Astrocyte (in vitro differentiated cells and primary cell): Measurements from ENCODE around the gene GGNBP2. TPM values are rescaled to one million over a fixed set of nuclear protein-coding genes. Genes with fewer than 3 reads are reported as not detected.
A peak's percentile ranks its signal among the peaks of the same experiment; 100 is the strongest.

Experiments used
- DNase-seq: peaks from one replicate; pipeline ENCODE4 v3.0.0-alpha.2; 2010; ENCODE audit warnings: low read depth
- FAIRE-seq: peaks from 2 replicates; lab custom pipeline; 2011; peaks lifted over from hg19 to GRCh38; lab: Jason Lieb, UNC
- H2AFZ ChIP-seq: 2 replicates; pipeline ENCODE4 v1.6.0; 2012; ENCODE audit warnings: low read depth, low read length, inconsistent platforms
- H3K27ac ChIP-seq: 2 replicates; pipeline ENCODE4 v1.5.1; 2011; ENCODE audit warnings: low read depth, low read length, inconsistent platforms
- H3K27me3 ChIP-seq: 2 replicates; pipeline ENCODE4 v1.6.0; 2011; ENCODE audit warnings: low read length, inconsistent platforms; ENCODE audit not compliant: insufficient read depth
- H3K36me3 ChIP-seq: 2 replicates; pipeline ENCODE4 v1.5.1; 2011; ENCODE audit warnings: low read length, inconsistent platforms; ENCODE audit not compliant: insufficient read depth
- H3K4me1 ChIP-seq: 2 replicates; pipeline ENCODE4 v1.5.1; 2011; ENCODE audit warnings: low read length, inconsistent platforms; ENCODE audit not compliant: insufficient read depth
- H3K4me2 ChIP-seq: 2 replicates; pipeline ENCODE4 v1.6.0; 2012; ENCODE audit warnings: low read length, inconsistent platforms
- H3K4me3 ChIP-seq: 2 replicates; pipeline ENCODE4 v1.5.1; 2011; ENCODE audit warnings: low read depth, mild to moderate bottlenecking, low read length, inconsistent platforms; ENCODE audit not compliant: insufficient read depth
- H3K79me2 ChIP-seq: 2 replicates; pipeline ENCODE4 v1.6.0; 2012; ENCODE audit warnings: mild to moderate bottlenecking, low read length, inconsistent platforms; ENCODE audit not compliant: insufficient read depth
- H3K9ac ChIP-seq: 2 replicates; pipeline ENCODE4 v1.6.0; 2012; ENCODE audit warnings: mild to moderate bottlenecking, low read length, inconsistent platforms
- H3K9me3 ChIP-seq: 2 replicates; pipeline ENCODE4 v1.5.1; 2012; ENCODE audit warnings: low read depth, mild to moderate bottlenecking, low read length, inconsistent platforms; ENCODE audit not compliant: insufficient read depth
- H4K20me1 ChIP-seq: 2 replicates; pipeline ENCODE4 v1.6.0; 2012; ENCODE audit warnings: low read length, inconsistent platforms; ENCODE audit not compliant: insufficient read depth
- H3K27ac Mint-ChIP-seq: one replicate; pipeline ENCODE4 v1.8.0; 2021; ENCODE audit warnings: mild to moderate bottlenecking, mixed read lengths; ENCODE audit not compliant: unreplicated experiment
- H3K27me3 Mint-ChIP-seq: one replicate; pipeline ENCODE4 v1.8.0; 2021; ENCODE audit warnings: low read depth, mixed read lengths; ENCODE audit not compliant: unreplicated experiment
- H3K36me3 Mint-ChIP-seq: one replicate; pipeline ENCODE4 v1.8.0; 2021; ENCODE audit warnings: low read depth, mixed read lengths; ENCODE audit not compliant: unreplicated experiment
- H3K4me1 Mint-ChIP-seq: one replicate; pipeline ENCODE4 v1.8.0; 2021; ENCODE audit warnings: low read depth, mixed read lengths; ENCODE audit not compliant: unreplicated experiment
- H3K4me3 Mint-ChIP-seq: one replicate; pipeline ENCODE4 v1.8.0; 2021; ENCODE audit warnings: mild to moderate bottlenecking, moderate library complexity, mixed read lengths; ENCODE audit not compliant: unreplicated experiment
- H3K9me3 Mint-ChIP-seq: one replicate; pipeline ENCODE4 v1.8.0; 2021; ENCODE audit warnings: mild to moderate bottlenecking, mixed read lengths; ENCODE audit not compliant: unreplicated experiment
- EZH2 ChIP-seq: IDR thresholded peaks from 2 replicates; pipeline ENCODE4 v1.6.1; 2012; ENCODE audit warnings: mild to moderate bottlenecking, low read length, inconsistent platforms; ENCODE audit not compliant: insufficient read depth
- total RNA-seq: library from RNA; stranded (reverse); gene quantifications from 2 replicates; pipeline ENCODE4 v1.2.1, GENCODE V29; 2021
- TF ChIP-seq, protein P1 (sequence below): IDR thresholded peaks from 2 replicates; pipeline ENCODE4 v1.5.1; 2011; ENCODE audit warnings: low read depth, mild to moderate bottlenecking, inconsistent platforms, low read length, moderate library complexity; ENCODE audit not compliant: insufficient read depth

GGNBP2 gene
- total RNA-seq, 1 donor from 2014 or later = 80.8 TPM

GRCh38 chr17:36575028-36575427 lies 30.3 kb downstream of the GGNBP2 start:
- Mint-ChIP-seq H3K4me1 (peaks cover 15% of the 10 kb centered on the region), H3K36me3 (peaks cover 15% of the 10 kb centered on the region), H3K27me3 (no peaks in the 10 kb centered on the region), H3K4me3 (no peak overlapping the region), H3K9me3 (no peaks in the 10 kb centered on the region), H3K27ac (no peak overlapping the region)
- Histone ChIP-seq H3K27ac (no peak overlapping the region), H3K4me2 (no peak overlapping the region), H3K4me1 (no peaks in the 10 kb centered on the region), H3K9me3 (no peaks in the 10 kb centered on the region), H3K79me2 (peaks cover 69% of the 10 kb centered on the region), H3K4me3 (no peak overlapping the region), H3K9ac (no peak overlapping the region), H4K20me1 (peaks cover 60% of the 10 kb centered on the region), H3K27me3 (no peaks in the 10 kb centered on the region), H2AFZ (no peak overlapping the region), H3K36me3 (peaks cover 34% of the 10 kb centered on the region)
- DNase-seq (no peak), FAIRE-seq (no peak)
- TF ChIP-seq EZH2 = no peak
- TF ChIP-seq, protein P1, sequence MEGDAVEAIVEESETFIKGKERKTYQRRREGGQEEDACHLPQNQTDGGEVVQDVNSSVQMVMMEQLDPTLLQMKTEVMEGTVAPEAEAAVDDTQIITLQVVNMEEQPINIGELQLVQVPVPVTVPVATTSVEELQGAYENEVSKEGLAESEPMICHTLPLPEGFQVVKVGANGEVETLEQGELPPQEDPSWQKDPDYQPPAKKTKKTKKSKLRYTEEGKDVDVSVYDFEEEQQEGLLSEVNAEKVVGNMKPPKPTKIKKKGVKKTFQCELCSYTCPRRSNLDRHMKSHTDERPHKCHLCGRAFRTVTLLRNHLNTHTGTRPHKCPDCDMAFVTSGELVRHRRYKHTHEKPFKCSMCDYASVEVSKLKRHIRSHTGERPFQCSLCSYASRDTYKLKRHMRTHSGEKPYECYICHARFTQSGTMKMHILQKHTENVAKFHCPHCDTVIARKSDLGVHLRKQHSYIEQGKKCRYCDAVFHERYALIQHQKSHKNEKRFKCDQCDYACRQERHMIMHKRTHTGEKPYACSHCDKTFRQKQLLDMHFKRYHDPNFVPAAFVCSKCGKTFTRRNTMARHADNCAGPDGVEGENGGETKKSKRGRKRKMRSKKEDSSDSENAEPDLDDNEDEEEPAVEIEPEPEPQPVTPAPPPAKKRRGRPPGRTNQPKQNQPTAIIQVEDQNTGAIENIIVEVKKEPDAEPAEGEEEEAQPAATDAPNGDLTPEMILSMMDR = no peak

DNA sequence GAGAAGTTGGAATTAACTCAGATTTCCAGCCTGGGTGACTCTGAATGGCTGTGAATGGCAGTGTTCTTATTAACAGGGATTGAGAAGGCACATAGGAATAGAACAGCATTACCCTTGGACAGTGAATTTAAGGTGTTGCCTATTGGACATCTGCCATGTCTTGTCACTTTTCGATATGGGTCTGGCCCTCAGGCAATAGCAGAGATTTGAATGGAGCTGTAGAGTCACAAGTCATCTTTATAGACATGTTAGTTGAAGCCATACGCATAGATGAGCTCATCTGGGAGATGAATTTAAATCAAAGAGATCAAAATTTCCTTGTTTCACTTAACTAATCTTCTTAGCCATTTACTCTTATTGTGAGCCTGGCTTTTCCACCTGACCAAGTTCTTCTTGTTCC lies 32.1 kb downstream of the GGNBP2 start:
- H2AFZ ChIP-seq = no peak overlapping the region
- H3K79me2 ChIP-seq = peaks cover 57% of the 10 kb centered on the region
- peaks cover 17% of the 10 kb centered on the region for H3K36me3 Mint-ChIP-seq
- peaks cover 35% of the 10 kb centered on the region for H3K36me3 ChIP-seq
- no peak for DNase-seq
- no peak for FAIRE-seq
- H3K4me1 Mint-ChIP-seq = peaks cover 15% of the 10 kb centered on the region
- no peak overlapping the region for H3K4me3 Mint-ChIP-seq
- H3K9ac ChIP-seq = no peak overlapping the region
- H3K27ac Mint-ChIP-seq = no peak overlapping the region
- no peaks in the 10 kb centered on the region for H3K4me1 ChIP-seq
- H3K27me3 Mint-ChIP-seq = no peaks in the 10 kb centered on the region
- H3K27me3 ChIP-seq = no peaks in the 10 kb centered on the region
- H4K20me1 ChIP-seq = peaks cover 65% of the 10 kb centered on the region
- H3K4me2 ChIP-seq = no peak overlapping the region
- H3K9me3 ChIP-seq = no peaks in the 10 kb centered on the region
- H3K27ac ChIP-seq = no peak overlapping the region
- TF ChIP-seq EZH2 = no peak
- TF ChIP-seq, protein P1 = no peak
- H3K9me3 Mint-ChIP-seq = no peaks in the 10 kb centered on the region
- H3K4me3 ChIP-seq = no peak overlapping the region

GRCh38 chr17:36578671-36579070 lies 34.0 kb downstream of the GGNBP2 start:
- H4K20me1 ChIP-seq = peaks cover 56% of the 10 kb centered on the region
- H3K4me3 ChIP-seq = no peak overlapping the region
- H3K27ac Mint-ChIP-seq = no peak overlapping the region
- H3K9ac ChIP-seq = no peak overlapping the region
- peaks cover 15% of the 10 kb centered on the region for H3K4me1 Mint-ChIP-seq
- H3K36me3 Mint-ChIP-seq = peaks cover 17% of the 10 kb centered on the region
- H3K9me3 Mint-ChIP-seq = no peaks in the 10 kb centered on the region
- no peaks in the 10 kb centered on the region for H3K27me3 ChIP-seq
- H3K9me3 ChIP-seq = no peaks in the 10 kb centered on the region
- peak overlapping the region; percentile 20 for H3K4me3 Mint-ChIP-seq
- H3K36me3 ChIP-seq = peaks cover 29% of the 10 kb centered on the region
- H2AFZ ChIP-seq = no peak overlapping the region
- H3K27ac ChIP-seq = no peak overlapping the region
- peaks cover 48% of the 10 kb centered on the region for H3K79me2 ChIP-seq
- no peaks in the 10 kb centered on the region for H3K27me3 Mint-ChIP-seq
- DNase-seq (peak; percentile 39), FAIRE-seq (no peak)
- TF ChIP-seq EZH2 = no peak
- TF ChIP-seq, protein P1 = no peak
- H3K4me1 ChIP-seq = no peaks in the 10 kb centered on the region
- H3K4me2 ChIP-seq = no peak overlapping the region
